ENCODE measurements around the gene TMEM72.

The TMEM72 gene

GRCh38 chr10:44955413-44956070 is 44.4 kb downstream of the TMEM72 start:
- no peak for DNase-seq (ENCODE audit: low read depth)

- no peak for DNase-seq (ENCODE audit: low read depth)
Observed at GRCh38 chr10:44956226-44956625, 45.1 kb downstream of the TMEM72 start.

- no peak for DNase-seq (ENCODE audit: low read depth)
Observed at GRCh38 chr10:44956717-44957706, 45.9 kb downstream of the TMEM72 start.

DNA sequence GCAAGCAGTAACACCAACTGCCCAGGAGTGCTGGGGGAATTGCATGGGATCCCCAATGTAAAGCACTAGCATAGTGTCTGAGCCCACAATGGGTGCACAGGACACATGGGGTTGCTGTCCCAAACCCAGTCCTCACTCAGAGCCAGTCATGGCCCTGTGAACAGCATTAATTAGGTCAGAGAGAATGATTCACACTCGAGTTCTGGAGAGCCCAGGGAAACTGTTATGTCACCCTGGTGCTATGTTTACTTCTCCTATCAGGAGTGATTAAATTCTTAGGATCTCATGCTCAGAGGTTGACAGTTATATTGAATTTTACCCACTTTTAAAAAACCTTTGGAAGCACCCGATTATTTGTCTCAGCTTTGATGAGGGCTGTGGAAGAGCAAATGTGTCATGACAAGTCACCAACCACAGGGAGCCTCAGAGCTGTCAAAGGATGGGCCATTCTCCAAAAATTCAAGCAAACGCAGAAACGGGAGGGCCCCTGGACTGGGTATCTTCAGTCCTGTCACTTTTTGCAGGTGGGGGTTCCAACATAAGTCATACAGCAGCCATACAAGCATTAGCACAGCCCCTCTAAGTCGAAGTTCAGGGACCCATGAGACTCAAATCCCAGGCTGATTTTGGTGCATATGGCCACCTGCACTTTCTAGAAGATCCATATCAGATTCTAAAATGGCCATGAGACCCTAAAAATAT is 47.2 kb downstream of the TMEM72 start:
- no peak for DNase-seq (ENCODE audit: low read depth)

GRCh38 chr10:44958898-44959246 is 47.7 kb downstream of the TMEM72 start:
- DNase-seq (ENCODE audit: low read depth), result no peak

DNA sequence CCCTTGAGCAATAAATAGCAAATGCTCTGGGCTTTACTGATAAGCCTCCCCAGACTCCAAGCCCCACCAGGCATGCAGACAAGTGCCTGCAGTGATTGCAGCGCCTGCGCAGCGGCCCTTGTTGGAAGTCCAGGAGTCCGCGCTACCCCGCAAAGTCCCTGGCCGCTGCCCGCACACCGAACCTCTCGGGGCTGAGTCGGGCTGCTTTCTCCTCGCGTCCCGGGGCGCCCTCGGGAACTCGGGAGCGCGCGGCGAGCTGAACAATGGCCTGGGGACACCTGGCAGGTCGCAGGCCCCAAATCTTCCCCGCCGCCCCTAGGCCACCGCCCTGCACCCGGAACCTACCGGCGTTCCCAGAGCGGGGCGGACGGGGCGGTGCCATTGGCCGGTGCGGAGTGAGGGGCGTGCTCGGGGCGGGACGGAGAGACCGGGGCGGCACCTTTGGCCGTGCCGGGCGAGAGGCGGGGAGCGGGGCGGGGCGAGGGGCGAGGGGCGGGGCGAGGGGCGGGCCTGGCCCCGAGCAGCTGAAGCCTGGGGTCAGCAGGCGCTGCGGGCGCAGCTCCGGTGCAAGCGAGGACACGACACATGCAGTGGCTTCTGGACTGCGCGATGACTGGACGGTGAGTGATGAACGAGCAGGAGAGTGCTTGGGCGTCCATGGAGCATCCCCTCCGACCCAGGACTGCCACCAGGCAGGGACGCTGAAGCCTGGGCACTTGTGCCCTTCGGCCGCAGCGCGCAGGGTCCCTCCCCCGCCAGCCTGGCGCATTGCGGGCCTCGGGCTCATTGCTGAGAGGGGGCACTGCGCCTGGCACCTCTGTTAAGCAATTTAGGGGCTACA is 48.3 kb downstream of the TMEM72 start, which contains the start of gene RASSF4:
RASSF4 (plus strand) TSS at position 556 of the 841 bp plus-strand sequence. CDS start 10,401 bp downstream, outside the sequence.
- DNase-seq (ENCODE audit: low read depth), result peak; percentile 58

- no peak for DNase-seq (ENCODE audit: low read depth)
Observed at GRCh38 chr10:44960088-44960460, 48.9 kb downstream of the TMEM72 start.

- no peak for DNase-seq (ENCODE audit: low read depth)
Observed at GRCh38 chr10:44960482-44961229, 49.5 kb downstream of the TMEM72 start.

GRCh38 chr10:44961230-44961571 is 50.1 kb downstream of the TMEM72 start:
- DNase-seq (ENCODE audit: low read depth), result no peak

DNA sequence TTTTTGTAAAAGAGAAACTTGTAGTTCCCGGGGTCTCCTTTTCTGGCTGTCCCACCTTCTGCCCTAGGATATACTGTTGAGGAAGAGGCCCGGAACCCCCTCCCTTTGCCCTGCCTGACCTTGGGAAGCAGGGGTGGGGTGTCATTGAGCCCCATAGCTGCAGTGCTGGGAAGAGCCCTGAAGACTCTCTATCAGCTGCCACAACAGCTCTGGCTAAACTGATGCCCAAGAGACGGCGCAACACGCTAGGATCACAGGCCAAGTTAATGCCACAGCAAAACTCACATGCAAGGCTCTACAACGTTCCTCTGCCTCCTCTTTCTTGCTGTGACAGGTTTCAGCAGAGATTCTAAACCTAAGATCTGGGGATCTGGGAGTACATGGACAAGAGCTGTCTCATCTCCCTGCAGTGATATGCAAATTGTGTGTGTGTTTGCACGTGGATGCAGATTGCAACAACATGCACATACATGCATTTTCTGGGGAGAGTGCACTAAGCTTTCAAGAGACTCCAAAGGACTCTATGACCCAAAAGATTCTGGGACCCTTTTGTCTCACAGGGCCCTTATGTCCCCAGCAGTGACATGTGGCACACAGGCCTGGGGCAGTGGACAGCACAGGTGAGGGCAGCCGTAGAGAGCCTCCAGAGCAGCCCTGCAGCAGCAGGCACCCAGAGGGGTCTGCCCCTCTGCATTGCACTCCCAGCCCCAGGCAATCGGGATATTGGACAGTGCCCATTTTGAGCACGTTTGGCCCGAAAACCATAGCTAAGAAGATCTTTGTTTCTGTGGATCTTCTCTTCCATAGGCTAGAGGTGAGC is 51.0 kb downstream of the TMEM72 start:
- DNase-seq (ENCODE audit: low read depth), result no peak

DNA sequence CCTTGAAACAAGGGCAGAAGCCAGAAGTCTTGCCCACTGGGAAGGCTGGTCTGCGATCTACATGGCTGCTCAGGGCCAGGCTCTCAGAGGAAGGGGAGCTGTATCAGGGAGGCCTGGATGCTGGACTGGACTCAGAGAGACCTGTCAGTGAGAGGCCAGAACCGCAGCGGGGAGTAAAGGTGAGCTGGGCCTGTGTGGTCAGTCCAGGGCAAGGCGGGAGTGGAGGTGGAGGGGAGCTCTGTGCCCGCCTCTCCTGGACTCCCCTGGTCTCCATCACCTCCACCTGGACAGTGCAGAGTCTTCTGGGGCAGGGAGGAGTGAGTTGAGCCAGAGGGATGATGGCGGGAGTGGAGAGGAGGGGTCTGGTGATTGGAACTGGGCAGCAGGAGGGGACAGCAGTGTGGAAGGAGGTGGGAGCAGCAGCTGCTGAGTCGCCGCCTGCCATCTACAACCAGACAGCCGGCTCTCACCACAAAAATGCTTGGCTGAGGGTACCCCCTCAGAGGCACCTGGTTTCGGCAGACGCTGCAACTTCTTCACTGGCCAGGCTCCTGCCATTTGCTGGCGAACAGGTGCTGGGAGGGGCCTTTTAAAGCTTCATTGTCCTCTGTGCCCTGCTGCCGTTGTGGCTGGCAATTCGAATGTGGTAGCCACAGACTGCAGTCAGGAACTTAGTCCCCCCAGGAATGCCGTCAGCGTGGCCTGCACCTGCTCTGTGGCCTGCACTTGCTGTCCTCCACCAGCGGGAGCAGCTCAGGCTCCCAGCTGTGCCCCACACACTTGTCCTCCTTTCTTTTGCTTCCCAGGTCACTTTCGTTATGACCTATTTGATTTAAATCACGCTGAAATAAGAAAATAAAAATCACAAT is 52.0 kb downstream of the TMEM72 start:
- no peak for DNase-seq (ENCODE audit: low read depth)

DNA sequence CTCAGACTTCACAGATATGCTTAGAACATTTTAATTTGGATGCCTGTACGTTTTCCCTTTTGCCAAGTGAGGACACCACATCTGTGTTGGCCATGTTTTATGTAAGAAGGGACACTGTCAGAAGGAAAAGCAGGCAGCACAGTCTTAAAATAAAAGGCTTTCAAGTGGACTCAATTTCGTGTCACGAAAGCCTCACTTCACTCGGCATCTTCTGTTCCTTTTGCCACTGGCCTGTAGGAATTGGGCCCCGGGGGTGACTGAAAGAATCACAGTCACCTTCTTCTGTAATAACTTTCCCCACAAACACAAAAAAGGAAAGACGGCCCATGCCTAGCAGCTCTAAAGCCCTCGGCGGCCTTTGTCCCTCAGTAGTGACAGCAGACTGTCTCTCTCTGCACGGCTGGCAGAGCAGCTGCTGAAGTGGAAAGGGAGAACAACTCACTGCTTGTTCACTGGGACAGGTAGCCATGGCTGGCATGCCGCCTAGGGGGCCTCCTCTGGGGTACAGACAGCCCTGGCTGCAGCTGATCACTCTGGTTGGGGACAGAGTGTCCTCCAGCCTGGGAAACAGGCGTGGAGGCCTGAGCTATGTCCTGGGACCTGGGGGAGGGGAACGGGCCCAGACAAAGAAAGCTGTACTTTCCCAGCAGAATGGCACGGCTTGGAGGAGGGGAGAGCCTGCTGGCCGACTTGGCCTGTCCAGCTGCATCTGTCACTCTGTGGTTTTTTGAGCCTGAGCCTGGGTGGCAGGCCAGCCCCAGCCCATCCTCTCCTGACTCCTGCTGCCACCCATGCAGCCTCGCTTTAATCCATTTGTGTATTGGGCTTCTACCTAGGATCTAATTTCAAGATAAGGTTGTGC is 52.9 kb downstream of the TMEM72 start:
- DNase-seq (ENCODE audit: low read depth), result no peak

GRCh38 chr10:44965104-44965503 is 54.0 kb downstream of the TMEM72 start:
- no peak for DNase-seq (ENCODE audit: low read depth)

DNA sequence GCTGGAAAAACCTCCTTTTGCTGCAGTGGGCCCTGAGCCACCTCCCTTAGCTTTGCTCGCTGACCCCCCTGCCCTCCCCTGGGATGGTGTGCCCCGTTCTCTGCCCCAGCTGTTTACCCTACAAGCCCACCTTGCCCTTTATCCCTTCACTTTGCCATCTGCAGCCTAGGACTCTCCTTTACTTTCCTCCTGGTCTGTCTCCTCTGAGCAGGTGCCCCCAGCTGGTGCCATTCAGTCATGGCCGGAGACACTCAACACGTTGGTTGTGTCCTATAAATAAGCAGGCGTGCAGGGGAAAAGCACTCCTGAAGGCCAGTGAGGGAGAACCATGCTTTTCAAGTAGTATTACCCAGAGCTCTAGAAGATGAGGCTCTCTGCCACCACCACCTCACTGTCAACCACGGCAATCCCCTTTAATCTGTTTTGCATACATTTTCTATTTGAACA is 54.5 kb downstream of the TMEM72 start:
- DNase-seq (ENCODE audit: low read depth), result no peak

GRCh38 chr10:44966129-44966815 is 55.1 kb downstream of the TMEM72 start:
- no peak for DNase-seq (ENCODE audit: low read depth)

DNA sequence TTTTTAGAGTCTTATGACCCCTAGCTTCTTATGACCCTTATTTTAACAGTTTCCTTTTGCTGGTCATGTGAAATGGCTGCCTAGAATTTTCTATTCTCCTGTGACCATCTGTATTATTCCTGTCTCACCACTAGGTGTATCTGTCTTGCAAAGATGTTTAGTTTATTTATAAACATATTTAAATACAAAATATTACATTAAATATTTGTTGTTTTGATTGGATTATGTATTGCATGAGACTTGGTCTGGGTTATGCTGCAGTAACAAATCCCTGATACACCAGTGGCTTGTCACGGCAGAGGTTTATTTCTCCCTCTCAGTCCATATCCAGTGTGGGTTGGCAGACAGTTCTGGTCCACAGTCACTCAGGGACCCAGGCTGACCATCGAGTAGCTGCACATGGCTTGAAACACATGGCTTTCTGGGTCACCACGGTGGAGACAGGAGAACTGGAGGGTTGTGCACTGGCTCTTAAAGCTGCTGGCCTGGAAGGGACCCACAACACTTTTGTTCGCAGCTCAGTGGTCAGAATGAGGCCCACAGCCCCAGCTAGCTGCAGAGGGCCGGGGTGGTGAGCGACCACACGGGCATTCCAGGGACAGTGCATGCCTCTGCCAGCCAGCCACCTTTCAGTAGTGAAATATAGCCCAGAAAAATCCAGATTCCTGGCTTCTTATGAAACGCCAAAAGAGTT is 55.8 kb downstream of the TMEM72 start:
- no peak for DNase-seq (ENCODE audit: low read depth)

DNA sequence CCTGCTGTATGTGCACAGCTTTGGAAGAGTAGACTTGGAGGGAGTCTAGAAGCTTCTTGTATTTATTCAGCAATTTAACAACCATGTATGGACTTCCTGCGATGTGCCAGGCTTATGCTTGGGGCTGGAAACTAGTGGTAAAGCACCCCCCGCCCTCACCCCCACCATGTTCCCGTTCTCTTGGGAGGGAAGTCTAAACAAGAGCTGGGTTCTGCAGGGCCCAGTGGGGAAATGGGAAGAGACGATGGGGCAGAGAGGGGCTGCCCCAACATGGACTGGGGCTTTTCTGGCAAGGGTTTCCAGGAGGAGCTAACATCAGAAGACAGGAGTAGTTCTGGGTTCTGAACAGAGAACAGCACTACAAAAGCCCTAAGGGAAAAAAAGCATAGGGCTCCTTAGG is 56.5 kb downstream of the TMEM72 start:
- no peak for DNase-seq (ENCODE audit: low read depth)
